NCI-H1048 (cell line): ENCODE measurements around the gene NOX4.
"Not testable (repeated sequence)": the region's sequence is repeated elsewhere in the genome, so short reads cannot be mapped to it uniquely, and the experiment has no call there.

ENCODE experiments used
- DNase-seq: peaks from one replicate; lab custom pipeline; 2025; lab: John Stamatoyannopoulos, UW

Gene NOX4

DNA sequence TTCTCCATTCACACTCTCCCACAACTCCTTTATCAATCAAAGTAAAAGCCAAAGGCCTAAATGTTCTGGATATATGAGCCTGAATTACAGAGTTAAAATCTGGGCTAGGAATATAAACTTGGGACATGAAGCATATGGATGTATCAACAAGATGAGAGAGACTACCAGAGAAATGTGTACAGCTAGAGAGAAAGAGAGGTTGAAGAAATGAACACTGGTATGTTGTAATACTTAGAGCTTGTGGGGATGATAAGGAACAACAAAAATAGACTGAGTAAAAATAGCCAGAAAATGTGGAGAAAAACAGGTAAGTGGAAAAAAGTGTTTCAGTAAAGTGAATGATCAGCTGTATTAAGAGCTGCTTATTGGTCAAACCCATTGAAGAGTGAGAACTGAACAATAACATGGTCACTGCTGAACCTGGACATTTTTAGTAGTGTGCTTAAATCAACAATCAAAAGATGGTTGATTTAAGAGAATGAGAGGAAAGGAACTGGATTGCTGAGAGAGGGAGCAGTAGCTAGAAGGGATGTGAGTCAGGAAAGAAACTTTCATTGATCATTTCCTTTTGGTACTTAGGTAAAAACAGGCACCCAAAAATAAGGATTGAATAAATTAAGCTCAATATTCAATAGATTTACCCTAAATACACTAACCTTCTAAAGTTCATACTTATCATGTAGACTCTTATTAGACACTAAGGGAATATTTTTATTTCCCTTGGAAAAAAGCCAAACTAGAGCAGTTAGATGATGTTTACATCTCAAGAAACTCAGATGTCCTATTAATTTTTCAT lies 111.0 kb downstream of the NOX4 start:
- not testable (repeated sequence) for DNase-seq

DNA sequence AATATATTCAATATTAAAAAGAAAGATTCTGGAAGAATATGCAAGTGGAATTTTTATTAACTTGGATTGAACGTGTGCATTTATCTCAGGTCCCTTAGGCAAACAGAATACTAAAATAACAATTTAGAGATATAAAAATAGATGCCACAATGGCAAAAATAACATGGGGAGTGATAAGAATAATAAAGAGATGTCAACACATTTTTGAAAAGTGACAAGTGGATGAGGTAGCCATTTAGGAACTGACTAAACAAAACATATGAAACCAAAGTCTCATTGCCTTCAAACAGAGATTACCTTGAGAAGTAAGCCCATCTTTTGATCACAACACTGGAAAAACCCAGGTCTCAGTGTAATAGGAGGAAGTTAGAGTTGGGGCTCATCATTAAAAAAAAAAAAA lies 112.2 kb downstream of the NOX4 start:
- DNase-seq, result not testable (repeated sequence)

DNA sequence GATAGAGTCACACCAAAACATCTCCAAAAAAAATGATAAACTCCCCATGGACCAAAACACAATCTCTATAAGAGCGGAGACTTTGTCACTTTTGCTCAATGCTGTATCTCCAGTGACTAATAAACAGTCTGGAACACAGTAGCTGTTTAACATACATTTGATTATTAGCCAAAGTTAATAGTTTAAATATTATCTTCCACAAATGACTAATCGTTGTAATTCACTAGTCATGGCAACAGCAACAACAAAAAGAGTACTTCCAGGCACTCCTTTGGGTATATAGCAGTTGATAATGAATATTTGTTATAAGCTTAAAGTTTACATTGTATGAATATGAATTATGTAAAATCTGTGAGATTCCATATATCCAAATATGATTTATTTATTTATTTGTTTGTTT lies 121.8 kb downstream of the NOX4 start:
- not testable (repeated sequence) for DNase-seq

DNA sequence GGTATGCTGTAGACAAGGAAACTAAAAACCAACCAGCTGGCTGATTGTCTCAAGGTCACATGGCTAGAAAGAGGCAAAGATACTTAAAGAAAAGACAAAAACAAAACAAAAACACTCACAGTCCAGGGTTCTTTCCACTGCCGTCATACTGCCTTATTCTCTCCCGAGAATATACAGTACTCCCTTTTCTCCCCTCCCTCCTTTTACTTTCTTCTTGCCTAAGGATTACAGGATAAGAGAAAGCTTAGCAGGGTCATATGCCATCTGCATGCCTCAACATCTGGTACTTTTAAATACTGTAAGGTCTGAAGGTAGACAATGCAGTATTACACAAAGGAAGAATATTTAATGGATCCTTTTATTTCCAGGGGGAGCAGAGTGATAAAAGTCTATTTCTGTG lies 126.3 kb downstream of the NOX4 start:
- DNase-seq, result not testable (repeated sequence)

DNA sequence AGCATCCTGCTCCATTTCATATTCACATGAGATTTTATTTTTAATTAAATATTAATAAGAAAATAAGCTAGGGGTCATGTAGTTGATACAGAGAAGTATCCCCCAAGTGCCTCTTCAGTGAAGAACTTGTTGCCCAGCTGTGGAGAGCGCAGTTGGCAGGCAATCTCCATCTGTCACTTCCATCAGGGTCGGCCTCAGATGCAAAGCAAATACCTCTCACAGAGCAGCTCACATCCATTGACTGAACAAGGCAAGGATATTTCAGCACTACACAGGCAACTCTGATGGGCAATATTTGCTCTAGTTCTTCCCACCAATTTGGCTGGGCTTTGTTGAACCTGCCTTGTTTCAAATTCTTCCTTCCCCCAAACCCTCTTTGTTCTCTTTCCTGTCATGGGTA lies 129.4 kb downstream of the NOX4 start:
- DNase-seq, result no peak

DNA sequence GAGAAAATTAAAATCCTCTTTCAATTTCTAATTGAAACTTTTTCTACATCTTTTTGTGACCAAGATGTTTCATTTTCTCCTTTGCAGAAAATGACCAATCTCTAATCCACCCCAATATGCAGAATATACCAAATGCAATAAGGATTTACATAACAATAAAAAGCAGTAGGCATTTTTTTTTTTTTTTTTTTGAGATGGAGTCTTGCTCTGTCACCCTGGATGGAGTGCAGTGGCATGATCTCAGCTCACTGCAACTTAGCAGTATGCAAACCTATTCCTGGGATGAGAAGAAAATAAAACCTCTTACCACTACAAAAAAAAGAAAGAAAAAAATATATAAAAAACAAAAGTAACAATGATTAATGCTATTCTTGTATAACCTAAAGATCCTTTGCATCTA lies 132.0 kb downstream of the NOX4 start:
- not testable (repeated sequence) for DNase-seq

DNA sequence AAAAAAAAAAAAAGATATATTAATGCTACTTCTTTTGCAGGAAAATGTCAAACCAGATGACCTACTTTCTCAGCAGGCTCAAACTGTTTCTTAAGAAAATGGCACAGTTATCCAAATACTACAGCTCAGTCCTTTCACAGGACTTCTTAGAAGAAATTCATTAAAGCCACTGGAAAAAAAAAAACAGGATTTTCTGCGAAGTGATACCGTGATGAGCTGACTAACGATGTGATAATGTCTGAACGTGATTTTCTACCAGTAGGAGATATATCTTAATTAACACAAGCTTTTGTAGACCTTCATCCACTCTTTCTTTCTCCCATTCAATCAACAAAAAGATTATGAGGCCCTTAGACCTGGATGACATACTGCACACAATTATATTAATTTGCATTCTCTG lies 132.4 kb downstream of the NOX4 start:
- DNase-seq, result no peak

DNA sequence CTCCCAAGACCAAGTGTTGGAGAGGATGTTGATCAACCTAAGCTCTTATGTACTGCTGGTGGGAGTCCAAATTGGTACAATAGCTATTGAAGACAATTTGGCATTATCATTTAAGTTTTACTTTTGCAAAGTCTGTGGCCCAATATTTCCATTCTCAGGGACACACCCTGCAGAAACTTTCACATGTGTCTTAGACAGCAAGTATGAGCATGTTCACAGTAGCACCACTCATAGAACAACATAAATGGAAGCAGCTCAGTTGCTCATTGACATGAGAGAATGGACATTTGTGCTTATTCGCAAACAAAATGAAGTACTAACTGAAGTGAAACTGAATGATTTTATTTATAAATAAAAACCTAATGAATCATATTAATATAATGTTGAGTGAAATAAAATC lies 135.5 kb downstream of the NOX4 start:
- DNase-seq, result no peak

DNA sequence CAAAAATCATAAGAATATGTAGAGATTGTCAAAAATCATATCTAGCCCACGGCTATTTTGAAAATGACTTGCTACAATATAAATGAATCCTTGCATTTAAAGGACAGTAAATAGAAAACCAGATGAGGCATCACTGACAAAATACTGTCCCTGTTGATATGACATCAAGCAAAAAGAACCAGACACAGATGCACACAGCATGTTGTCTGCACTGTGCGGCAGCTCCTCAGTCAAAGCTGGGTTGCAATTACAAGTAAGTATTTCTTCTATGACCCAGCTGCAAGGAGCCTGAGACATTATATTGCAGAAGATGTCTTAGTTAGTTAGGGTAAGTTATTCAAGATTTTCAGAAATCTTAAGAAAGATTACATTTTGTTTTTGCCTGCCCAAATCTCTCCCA lies 136.7 kb downstream of the NOX4 start:
- DNase-seq, result not testable (repeated sequence)

DNA sequence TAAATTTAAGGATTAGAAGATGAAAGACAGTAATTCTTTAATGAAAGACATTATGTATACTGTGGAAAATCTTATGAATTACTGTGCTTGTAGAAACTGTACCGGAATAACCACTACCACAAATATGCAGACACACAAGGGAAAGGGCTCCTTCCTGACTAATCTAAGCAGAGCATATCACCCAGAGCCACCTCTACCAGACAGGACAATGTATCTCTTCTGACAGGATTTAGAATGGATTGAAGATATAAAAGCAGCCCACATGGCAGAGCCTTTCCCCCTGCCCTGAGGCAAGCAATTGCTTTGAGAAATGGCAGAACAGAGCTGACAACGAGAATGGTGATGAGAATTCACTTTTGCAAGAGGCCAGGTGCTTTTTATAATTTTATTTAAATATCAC lies 144.1 kb downstream of the NOX4 start:
- DNase-seq, result no peak

DNA sequence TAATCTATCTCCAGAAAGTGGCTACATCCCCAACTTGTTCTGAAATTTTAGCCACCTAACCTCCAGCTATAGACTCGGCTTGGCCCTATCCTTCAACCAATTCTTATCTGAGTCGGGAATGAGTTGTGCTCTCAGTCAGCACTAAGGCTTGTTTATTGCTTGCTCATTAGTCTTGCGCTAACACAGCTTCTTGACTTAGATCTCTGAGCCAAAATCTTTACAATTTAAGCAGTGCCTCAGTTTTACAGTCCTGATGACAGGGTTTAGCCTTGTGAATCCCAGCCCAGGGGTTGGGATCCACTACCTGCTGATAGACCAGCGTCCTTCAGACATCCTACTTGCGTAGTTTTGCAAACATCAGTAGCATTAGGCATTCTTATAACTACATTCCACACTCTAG lies 144.6 kb downstream of the NOX4 start:
- DNase-seq, result no peak

DNA sequence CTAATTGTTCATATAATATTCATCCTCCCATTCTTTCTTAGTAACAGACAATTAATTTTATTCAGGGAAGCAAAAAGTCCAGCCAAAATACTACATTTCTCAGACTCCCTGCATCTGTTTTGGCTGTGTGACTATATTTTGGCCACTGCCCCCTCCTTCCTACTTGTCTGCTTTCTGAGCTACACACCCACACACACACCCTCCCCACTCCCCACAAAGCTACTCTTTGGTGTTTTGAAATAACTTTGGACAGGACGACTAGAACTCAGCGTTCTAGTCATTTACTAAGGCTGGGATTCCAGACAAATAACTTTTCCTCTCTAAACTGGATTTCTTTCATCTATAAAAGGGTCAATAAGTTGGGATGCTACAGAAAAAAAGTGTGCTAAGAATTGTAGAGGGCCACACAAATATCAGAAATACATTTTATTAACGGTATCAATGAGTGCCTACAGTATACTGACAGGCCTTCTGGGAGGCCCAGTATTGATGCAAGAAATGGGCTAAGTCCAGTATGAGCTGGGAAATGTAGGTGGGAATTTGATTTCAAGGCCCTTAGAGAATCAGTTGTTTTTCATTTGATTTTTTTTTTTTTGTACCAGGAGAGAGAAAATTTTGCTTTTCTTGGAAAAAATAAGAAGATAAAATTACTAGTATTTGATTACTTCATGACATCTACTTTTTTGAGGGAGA lies 148.1 kb downstream of the NOX4 start:
- not testable (repeated sequence) for DNase-seq

DNA sequence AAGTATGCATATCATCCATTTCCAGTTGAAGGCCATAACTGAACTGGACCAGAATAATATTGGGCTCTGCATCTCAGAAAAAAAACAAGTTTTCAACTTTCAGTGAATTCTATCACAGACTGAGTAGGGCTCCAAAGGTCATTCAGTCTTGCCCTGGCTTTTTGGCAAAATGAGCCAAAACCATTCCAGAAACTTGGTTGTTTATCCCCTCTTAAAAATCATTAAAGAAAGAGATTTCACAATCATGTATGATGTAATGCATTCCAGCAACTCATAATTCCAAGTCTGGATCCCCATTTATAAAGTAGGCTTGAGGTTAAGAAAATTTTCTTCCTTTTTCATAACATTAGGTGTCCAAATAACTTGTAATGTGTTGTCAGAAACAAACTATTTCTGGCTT lies 150.7 kb downstream of the NOX4 start:
- DNase-seq, result not testable (repeated sequence)

DNA sequence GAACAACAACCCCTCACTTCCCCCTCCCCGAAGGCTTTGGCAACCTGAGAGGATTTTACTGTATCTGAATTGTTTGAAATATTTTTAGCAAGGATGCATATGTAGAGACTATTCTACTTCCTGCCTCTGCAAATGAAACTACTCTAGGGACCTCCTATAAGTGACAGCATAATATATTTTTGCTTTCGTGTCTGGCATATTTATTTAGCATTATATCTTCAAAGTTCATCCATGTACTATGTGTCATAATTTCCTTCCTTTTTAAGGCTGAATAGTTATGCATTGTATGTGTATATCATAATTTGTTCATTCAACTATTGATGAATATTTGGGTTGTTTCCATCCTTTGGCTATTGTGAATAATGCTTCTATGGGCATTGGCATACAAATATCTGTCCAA lies 153.1 kb downstream of the NOX4 start:
- not testable (repeated sequence) for DNase-seq

DNA sequence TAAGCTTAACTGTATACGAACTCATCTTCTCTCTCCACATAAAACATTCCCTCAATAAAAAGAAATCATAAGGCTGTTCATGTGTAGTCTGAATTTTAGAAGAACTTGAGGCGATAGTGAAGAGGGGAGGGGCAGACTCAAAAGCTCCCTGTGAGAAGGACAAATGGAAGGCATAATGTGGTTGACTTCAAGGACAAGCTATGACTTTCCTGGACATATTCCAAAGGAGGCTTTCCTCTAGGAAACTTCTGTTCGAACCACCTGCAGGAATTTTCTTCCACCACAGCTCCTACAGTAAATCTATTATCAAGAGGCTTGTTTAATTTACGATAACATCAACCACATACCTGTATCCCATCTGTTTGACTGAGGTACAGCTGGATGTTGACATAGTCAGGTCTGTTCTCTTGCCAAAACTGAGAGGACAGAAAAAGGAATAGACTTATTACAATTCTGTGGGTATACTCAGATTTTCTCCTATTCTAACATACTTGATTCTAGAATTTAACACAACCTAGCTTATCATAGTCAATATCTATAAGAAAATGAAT lies 154.0 kb downstream of the NOX4 start:
- DNase-seq, result not testable (repeated sequence)

DNA sequence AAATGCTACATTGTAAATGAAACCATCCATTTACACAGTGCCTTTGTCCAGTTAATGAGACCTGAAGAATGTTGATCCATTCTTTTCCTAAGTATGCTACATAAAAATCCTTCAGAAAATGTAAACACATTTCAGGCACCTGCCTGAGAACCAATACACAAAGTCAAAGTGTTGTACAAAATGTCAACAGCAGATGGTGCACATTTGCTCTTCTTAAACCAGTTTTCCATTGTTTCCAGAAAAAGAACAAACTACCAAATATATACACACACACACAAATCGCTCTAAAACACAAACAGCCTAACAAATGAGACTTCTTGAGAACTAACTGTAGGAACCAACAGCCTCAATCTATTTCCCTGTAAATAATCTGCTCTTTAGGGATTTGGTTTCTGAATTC lies 157.5 kb downstream of the NOX4 start:
- DNase-seq, result not testable (repeated sequence)

DNA sequence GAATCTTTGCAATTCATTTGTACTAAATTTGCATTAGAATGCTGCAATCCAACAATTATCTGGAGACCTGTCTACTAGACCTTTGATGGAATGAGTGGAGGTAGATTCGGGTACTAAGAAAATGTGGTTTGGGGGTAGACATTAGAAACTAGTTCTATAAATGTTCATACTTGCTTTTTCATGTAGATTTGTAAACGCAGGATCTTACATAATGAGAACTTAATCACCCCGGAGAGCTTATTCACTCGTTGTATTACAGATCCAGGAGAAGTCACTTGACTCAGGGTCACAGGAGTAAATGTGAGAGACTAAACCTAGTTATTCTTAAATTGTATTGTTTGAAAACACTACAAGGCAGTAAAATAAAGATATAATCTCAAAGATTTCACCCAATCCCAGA lies 159.2 kb downstream of the NOX4 start:
- DNase-seq, result not testable (repeated sequence)

DNA sequence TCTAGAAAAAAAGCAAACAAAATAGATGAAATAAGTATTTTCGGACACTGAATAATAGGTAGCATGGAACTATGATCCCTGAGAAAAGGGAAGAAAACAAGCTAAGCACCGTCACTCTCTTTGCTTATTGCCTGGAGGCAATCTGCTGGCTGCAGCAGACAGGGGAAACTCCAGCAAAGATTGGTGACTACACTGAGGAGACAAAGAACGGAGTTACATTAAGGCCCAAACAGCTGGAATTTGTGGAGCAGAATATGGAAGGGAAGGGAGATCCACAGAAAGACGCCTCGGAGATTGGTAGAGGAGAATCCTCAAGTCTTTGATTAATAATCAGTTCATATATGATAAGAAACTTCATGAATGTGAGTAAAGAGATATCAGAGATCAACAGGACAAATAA lies 163.3 kb downstream of the NOX4 start:
- no peak for DNase-seq

DNA sequence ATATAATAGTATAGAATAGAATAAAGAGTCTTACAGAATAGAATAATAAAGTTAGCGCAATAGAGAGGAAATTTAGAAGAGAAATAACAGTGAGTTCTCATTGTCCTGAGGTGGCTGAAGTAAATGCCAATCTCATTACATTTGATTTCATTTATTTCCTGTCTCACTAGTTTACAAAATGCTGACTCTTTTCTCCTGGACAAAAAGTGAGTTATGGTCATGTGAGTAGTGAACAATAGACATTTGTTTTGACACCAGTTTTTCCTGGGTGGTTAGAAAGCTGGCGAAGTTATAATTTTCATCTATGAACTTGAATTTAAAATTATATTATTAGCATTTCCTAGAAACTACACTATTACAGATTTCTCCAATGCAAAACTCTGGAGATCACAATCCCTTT lies 169.8 kb downstream of the NOX4 start:
- no peak for DNase-seq

DNA sequence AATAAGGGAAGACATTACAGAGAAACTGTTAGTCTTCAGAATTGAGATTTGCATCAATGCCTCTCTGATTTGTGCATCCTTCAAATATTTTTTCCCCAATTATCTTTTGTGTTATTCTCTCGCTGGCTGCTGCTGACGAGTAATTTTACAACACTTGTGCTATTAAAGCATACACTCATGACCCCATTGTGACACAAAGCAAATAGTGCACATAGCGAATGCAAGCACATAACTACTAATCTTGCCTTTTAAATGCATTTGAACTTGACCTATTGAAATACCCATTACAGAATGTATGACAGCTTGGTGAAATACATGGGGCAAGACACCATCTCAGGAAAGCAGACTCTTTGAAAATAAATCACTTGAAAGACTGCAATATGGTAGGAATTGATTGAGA lies 180.6 kb downstream of the NOX4 start:
- not testable (repeated sequence) for DNase-seq

DNA sequence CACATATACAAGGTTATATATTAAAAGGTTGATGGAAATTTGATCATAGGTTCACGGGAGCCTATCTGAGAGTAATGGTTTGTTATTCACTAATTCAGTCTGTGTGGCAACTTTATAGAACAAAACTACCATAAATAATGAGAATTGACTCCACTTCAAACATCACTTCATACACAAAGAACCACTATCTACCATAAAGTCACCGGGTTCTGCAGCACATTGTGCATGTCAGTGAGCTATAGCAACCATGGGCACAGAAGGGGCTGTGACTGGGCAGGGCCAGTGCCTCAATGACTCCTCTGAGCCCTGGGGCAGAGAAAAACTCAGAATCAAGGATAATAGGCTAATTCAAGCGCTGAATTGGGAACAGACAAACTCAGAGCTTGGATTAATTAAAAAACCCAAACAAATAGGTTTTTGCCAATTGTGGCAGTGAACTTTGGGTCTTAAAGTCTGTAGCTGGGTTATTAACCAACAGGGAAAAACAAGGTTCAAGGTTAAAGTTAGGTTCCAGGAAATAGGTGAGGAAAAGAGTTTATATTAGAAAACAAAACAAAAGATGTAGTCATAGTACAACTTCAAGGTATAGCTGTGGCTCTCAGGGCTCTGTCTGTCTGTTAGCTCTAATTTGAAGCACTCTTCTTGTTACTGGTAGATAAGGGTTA lies 181.7 kb downstream of the NOX4 start:
- not testable (repeated sequence) for DNase-seq

DNA sequence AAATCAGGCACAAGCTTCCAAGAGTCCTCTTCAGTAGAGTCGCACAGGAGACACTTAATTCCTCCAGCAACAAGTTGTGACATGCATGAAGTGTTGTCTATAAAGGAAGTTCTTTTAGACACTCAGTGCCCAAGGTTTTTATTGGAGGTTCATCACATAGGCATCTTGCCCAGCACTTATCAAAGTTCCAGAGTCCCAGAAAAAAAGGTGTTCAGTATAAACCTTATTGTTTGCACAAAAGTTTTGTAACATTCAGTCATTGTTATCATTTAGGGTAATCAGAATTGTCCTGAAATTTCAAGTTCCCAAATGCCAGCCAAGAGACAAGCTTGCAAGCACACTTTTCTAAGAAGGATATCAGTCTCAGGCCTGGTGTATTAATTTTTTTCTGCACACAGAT lies 182.9 kb downstream of the NOX4 start:
- DNase-seq, result not testable (repeated sequence)

DNA sequence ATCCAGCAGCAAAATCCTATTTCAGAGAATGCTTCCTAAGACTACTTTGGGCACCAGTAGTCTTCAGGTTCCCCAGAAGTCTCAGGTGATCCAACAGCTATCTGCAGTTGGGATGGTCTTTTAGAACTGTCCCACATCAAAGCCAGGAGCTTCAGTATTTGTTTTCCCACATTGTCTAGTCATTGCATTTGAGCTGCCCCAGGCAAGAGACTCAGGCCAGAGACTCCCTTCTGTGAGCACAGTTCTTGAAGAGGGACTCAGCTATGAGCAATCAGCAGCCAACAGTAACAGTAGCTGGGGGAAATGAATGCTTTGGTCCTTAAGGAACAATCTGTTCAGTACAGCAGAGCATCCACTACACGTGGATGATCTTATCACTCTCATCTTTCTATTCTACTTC lies 188.1 kb downstream of the NOX4 start:
- not testable (repeated sequence) for DNase-seq
